GM18526 (cell line): ENCODE results near the gene MBOAT7.

Source experiments
- POLR2A ChIP-seq: IDR thresholded peaks from 3 replicates; pipeline ENCODE4 v1.6.1; 2011; ENCODE audit not compliant: insufficient read length; ENCODE audit errors: extremely low read depth

The MBOAT7 gene

DNA sequence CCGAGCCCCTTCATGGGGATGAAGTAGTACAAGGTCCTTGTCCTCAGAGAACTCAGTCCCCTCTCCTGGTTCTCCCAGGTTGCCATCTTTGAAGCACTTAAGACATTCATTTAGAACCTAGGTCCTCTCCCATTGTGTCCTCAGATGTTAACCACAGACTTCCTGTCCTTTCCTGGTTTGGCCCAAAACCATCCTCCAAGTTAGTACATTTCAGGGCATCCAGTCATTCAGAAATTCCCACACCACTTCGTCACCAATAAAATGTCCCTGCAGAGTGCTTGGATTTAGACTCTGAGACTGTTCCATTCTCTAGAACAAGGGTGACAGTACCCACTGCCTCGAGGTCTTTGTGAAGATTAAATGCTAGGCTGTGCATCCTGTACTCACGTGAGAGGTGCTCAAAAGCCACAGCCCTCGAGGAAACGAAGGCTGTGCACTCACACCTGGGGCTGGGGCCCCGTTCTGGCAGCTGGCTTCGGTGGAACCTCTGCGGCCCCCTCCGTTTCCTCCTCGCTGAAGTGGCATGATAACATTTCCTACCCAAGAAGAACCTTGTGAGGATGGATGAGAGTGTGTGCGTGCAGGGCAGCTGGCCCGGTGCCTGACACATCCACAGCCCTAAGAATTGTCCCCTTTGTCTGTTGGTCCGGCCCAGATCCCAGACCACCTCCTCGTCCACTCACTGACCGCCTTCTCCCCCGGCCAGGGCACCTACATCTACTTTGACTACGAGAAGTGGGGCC, 34.6 kb downstream of the MBOAT7 start:
- no peak for TF ChIP-seq POLR2A

DNA sequence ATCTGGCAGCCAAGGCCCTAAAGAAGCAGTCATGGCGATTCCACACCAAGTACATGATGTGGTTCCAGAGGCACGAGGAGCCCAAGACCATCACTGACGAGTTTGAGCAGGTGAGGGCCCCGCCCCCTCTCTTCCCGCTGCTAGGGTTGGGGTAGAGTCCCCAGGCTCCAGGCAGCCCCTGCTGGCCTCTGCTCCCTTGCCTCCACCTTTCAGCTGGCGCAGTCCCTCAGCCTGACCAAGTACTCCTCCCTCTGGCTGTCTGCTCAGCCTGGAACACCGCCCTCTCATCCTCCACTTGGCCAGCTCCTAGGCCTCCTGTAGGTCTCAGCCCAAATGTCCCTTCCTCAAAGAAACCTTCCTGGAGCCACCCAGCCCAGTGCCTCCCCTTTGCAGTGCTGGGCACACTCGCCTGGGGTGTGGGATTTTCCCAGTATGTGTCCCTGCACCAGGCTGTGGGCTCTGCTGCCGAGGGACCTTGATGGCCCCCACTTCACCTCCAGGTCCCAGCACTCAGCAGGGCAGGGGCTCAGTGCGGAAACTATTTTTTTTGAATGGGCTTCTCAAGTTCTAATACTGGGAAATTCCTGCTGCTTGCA, 35.6 kb downstream of the MBOAT7 start:
- TF ChIP-seq POLR2A, result no peak

DNA sequence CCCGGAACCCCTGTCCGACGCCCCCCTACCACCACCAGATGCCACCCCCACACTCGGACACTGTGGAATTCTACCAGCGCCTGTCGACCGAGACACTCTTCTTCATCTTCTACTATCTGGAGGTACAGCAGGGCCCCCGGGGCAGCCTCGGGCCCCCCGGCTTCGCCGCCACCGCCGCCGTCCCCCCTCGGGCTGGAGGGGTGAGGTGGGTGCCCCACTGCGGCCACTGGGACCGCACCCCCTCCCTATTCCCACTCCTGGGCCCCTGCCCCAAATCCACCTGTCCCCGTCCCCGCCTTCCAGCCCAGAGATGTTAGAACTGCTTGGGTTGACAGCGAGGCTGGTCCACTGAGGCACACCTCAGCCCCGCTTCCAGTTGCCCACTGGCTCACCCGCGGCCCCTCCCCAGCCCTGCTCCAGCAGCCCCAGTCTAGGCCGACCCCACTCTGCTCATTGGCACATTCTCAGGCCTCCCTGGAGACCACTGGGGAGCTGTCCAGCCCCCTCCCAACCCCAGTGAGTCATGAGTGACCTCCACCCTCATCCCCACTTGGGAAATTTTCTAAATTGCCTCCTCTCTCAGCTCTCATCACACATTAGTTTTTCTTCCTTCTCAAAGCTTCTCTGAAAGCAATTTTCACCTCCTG, 36.4 kb downstream of the MBOAT7 start:
- TF ChIP-seq POLR2A, result peak; percentile 23

DNA sequence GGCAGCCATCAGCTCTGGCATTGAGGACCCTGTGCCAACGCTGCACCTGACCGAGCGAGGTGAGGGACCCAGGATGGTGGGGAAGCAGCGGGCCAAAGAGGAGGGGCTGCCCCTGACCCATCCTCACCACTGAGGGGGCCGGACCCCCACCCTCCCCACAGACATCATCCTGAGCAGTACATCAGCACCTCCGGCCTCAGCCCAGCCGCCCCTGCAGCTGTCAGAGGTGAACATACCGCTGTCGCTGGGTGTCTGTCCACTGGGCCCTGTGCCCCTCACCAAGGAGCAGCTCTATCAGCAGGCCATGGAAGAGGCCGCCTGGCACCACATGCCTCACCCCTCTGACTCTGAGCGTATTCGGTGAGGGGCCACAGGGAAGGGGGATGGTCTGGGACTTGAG, 37.1 kb downstream of the MBOAT7 start:
- TF ChIP-seq POLR2A, result no peak

DNA sequence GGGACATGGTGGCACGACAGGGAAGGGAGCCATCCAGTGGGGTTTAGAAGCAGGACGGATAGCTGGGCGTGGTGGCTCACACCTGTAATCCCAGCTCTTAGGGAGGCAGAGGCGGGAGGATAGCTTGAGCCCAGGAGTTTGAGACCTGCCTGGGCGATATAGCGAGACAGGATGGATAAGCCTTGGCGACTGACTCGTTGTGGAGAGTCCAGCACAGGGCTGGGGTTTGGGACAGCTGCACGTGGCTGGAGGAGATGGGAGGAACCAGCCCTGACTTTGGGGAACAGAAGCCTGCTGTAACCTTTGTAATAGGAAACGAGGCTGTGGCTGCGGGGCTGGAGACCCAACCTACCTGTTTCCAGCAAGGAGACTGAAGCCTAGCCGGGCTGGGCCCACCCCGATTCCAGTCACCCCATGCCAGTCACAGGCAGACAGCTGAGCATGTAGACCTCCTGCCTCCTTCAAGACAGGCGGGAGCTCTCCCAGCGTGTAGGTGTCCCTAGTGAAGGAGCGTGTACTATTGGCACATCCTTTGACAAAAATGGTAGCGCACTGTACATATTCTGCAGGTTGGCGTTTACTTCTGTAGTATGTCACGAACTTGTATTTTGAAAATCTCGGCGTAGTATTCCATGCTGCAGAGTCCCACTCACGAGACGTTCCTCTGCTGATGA, 37.9 kb downstream of the MBOAT7 start:
- no peak for TF ChIP-seq POLR2A

DNA sequence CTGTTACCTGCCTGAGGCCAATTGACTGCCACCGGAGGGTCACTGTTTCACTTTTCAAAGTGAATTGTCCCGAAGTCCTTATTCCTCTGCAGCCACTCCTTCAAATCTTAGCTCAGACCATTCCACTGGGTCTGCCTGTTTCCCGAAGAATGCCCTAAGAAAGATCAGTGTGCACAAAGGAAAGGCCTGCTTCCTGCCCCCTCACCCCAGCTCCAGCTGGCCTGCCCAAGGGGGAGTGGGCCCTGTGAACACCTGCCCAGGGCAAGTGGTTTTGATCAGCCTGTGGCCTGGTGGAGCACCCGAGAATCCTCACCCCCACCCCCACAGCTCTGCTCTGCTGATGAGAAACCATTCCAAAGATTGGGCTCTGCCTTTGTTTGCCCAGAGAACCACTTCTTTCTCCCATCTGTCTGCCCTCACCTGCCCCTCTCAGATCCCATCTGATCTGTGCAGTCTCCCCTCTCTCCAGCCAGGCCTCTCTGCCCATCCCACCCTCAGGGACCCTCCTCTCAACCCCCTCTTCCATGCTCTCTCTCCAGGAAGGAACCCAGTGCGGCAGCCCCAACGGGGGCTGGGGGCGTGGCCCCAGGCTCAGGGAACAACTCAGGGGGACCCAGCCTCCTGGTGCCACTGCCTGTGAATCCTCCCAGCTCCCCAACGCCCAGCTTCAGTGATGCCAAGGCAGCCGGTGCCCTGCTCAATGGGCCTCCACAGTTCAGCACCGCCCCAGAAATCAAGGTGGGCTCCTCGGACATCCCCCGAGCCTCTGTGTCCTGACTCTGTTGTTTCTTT, 40.2 kb downstream of the MBOAT7 start:
- TF ChIP-seq POLR2A, result no peak

DNA sequence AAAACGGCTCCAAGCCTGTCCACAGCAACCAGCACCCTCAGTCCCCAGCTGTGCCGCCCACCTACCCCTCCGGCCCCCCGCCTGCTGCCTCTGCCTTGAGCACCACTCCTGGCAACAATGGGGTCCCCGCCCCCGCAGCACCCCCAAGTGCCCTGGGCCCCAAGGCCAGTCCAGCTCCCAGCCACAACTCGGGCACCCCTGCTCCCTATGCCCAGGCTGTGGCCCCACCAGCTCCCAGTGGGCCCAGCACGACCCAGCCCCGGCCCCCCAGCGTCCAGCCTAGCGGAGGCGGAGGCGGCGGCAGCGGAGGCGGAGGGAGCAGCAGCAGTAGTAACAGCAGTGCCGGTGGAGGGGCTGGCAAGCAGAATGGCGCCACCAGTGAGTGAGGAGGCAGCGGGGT, 41.2 kb downstream of the MBOAT7 start:
- TF ChIP-seq POLR2A, result no peak

DNA sequence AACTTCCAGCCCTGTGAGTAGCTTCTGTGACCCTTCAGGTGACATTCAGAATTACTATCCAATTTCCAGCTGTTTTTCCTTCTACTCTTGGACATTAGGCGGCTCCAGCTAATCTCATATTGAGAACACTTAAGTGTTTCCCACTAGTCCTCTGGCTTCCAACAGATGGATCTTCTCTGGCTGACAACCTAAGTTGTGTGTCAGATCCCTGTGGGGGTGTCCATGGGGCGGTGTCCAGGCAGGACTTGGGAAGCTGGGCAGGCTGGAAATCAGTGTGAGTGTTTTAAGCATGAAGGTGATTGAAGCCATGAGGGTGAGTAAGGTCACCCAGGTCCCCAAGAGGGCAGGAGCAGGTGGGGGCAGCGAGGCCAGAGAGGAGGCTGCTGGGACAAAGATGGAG, 41.7 kb downstream of the MBOAT7 start:
- TF ChIP-seq POLR2A, result no peak

DNA sequence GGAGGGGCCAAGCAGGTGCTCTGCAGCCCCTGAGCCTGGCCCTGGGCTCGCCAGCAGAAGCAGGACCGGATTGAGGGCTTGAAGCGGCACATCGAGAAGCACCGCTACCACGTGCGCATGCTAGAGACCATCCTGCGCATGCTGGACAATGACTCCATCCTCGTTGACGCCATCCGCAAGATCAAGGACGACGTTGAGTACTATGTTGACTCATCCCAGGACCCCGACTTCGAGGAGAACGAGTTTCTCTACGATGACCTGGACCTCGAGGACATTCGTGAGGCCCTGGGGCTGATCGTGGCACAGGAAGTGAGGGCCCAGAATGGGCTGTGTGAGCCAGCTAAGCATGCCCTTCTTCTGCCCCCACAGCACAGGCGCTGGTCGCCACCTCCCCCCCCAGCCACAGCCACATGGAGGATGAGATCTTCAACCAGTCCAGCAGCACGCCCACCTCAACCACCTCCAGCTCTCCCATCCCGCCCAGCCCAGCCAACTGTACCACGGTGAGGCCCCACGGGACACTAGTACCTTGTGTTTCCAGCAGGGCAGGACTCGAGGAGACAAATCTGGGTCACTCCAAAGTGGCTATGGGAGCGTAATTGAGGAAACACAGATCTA, 43.7 kb downstream of the MBOAT7 start:
- no peak for TF ChIP-seq POLR2A

DNA sequence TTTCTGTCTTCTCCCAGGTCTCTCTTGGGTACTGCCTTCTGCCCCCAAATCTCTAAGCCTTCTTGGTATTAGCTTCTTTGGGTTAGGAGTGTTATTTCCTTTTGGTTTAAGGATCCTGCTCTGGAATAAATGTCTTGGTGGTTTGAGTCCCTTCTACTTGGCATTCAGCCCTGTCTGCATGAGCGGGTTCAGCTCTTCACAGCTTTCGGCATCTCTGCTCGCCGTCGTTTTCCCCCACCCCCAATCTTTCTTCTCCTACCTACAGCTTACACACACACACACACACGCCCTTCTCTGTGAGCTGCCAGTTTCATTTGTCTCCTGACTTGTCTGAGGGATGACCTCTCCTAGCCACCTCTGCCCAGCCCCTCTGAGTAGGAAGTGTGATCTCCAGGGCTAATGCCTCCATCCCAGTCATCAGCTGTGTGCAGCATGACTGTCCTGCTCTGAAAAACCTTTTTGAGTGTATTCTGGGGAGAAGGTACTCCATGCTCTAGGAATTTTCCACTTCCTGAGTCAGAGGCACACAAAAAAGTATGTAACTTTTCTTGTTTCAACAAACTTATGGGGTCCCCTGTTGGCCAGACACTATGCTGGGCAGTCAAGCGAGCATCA, 47.1 kb downstream of the MBOAT7 start:
- TF ChIP-seq POLR2A, result no peak

DNA sequence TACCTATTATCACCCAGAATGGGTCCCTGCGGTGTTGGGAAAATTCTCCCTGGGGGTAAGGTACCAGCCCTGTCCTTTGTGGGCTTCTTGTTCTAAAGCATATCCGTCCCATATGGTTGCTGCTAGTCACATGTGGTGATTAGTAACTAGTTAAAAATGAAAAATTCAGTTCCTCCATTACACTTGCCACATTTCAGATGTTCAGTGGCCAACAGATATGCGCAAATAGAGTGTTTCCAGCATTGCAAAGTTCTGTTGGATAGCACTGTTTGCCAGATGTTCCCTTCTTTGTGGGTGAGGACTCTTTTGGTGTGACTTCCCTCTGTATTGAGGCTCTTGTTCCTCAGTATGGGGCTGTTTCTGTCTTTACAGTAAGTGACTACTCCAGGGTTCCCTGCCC, 48.0 kb downstream of the MBOAT7 start:
- TF ChIP-seq POLR2A, result no peak

DNA sequence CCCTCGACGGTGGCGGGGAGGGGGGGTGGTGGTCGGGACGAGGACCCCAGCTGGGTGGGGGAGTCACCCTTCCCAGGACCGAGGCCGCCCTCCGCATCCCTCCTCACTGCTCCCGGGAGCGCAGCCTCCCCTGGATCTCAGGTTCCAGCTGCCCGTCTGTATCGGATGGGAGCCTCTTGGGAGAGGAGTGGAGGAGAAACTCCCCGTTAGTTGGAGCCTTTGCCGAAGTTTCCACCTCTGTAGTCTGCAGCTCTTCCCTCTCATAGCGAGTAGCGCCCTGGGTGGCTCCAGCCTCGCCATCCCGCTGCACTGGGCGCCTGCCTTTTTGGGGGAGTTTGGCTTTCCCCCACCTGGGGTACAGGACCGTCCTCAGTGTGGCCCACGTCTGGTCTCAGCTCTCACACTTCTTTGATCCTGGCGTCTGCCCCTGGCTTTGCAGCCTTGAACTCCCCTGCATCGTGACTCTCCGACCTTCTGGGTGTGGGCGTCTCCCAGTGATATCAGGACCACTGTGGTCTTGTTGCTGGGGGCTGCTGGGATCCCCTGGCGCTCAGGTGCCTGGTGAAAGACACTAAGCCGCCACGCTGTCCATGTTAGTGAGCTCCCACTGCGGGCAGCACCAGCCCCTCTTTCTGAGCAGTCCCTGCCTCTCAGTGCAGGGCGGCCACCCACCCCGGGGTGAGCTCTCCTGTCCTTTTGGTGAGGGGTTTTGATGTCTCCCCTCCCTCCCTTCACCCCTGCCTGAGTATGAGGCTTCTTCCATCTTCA, 50.7 kb downstream of the MBOAT7 start:
- no peak for TF ChIP-seq POLR2A

DNA sequence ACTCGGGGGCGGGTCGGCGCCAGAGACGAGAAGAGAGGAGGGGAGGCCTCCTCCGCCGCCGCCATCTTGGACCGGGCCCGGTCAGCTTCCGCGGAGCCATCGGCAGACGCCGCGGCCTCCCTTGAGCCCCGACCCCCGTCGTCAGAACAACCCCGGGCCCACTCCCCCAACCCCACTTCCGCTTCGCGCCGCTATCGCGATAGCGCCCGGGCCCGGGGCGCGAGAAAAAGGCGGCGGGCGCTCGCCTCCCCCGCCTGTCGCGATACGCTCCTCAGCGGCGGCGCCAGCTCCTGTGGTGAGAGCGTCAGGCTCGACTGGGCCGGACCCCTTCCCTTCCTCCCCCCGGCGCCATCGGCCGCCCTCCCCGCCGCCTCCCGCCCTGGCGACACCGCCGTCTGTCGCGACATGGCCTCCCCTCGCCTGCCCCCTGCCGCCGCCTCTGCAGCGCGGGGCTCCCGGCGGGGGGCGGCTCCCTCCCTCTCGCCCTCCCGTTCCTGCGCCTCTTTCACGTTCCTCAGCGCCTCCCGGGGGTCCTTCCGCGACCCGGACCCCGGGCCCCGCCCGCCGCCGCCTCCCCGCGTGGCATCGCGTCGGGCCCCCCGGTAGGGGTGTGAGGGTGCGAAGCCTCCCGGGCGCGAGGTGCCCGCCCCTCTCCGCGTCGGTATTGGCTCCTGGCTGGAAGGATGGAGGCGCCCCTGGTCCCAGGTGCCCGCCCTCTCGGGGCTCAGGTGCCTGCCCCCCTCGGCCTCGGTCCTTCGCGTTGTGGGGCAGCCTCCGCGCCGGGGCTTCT, 51.5 kb downstream of the MBOAT7 start, which contains the start of gene CNOT3:
CNOT3 (plus strand) TSS at position 64 of the 790 bp plus-strand sequence. CDS start 5,217 bp downstream, outside the sequence.
- TF ChIP-seq POLR2A, result peak; percentile 87
